IMR-90 (cell line): ENCODE measurements around the gene AFG1L. TPM values are rescaled to one million over a fixed set of nuclear protein-coding genes. Genes with fewer than 3 reads are reported as not detected.

Experiments
- ATAC-seq: fragments of 200-7000 bp; cut with Tn5 transposase; 2 replicates; pipeline ENCODE4 v1.9.1; 2020; ENCODE audit warnings: low read depth, mild to moderate bottlenecking, moderate library complexity
- BruUV-seq: library from RNA; stranded (reverse); fragments of 400-500 nt; replicated peaks from 2 replicates; lab custom pipeline; 2021; lab: Mats Ljungman, UMichigan
- CTCF ChIA-PET: fragments of 300-600 bp; formaldehyde crosslinking; extraction: SDS; loops from one replicate; lab custom pipeline; 2021; ENCODE audit warnings: antibody characterized with exemption; lab: Yijun Ruan, JAX
- POLR2A ChIA-PET: fragments of 300-600 bp; sonication (Branson Sonifier 250); formaldehyde crosslinking; loops from one replicate; lab custom pipeline; 2022; ENCODE audit warnings: antibody characterized with exemption; ENCODE audit not compliant: unreplicated experiment; lab: Charles Lee
- DNase-seq: peaks from one replicate; pipeline ENCODE4 v3.0.0; 2013
- H2AFZ ChIP-seq: replicated peaks from 2 replicates; pipeline ENCODE3; 2013; ENCODE audit warnings: low read length, mild to moderate bottlenecking; ENCODE audit not compliant: poor library complexity
- H2AK5ac ChIP-seq: 2 replicates; pipeline ENCODE4 v1.6.1; 2013; ENCODE audit warnings: low read depth, low read length, inconsistent platforms
- H2AK9ac ChIP-seq: replicated peaks from 2 replicates; pipeline ENCODE3; 2013; ENCODE audit warnings: mild to moderate bottlenecking, low read depth, low read length, moderate library complexity; ENCODE audit not compliant: poor library complexity
- H2BK120ac ChIP-seq: 2 replicates; pipeline ENCODE4 v1.6.1; 2013; ENCODE audit warnings: low read depth, low read length, inconsistent platforms
- H2BK15ac ChIP-seq: 3 replicates; pipeline ENCODE4 v1.6.1; 2013; ENCODE audit warnings: low read depth, low read length, inconsistent platforms
- H2BK20ac ChIP-seq: 2 replicates; pipeline ENCODE4 v1.6.1; 2013; ENCODE audit warnings: low read depth, mild to moderate bottlenecking, inconsistent platforms, low read length, moderate library complexity
- H2BK5ac ChIP-seq: 2 replicates; pipeline ENCODE4 v1.6.1; 2013; ENCODE audit warnings: mild to moderate bottlenecking, low read depth, low read length, inconsistent platforms; ENCODE audit not compliant: poor library complexity, severe bottlenecking
- H3K14ac ChIP-seq: replicated peaks from 2 replicates; pipeline ENCODE4 v1.6.1; 2013; ENCODE audit warnings: low read depth, low read length, inconsistent platforms
- H3K18ac ChIP-seq: 2 replicates; pipeline ENCODE4 v1.6.1; 2013; ENCODE audit warnings: low read depth, low read length, control low read depth
- H3K23ac ChIP-seq: 2 replicates; pipeline ENCODE4 v1.6.1; 2013; ENCODE audit warnings: low read depth, low read length, inconsistent platforms
- H3K27ac ChIP-seq: 2 replicates; pipeline ENCODE4 v1.5.1; 2013; ENCODE audit warnings: mild to moderate bottlenecking, control low read depth, low read length; ENCODE audit not compliant: insufficient read depth
- H3K27me3 ChIP-seq: 2 replicates; pipeline ENCODE4 v1.6.1; 2013; ENCODE audit warnings: low read length; ENCODE audit not compliant: control insufficient read depth, insufficient read depth
- H3K36me3 ChIP-seq: 2 replicates; pipeline ENCODE4 v1.6.1; 2013; ENCODE audit warnings: low read length, mixed read lengths; ENCODE audit not compliant: control insufficient read depth, insufficient read depth
- H3K4ac ChIP-seq: 2 replicates; pipeline ENCODE4 v1.6.1; 2013; ENCODE audit warnings: low read depth, low read length, inconsistent platforms
- H3K4me1 ChIP-seq: 2 replicates; pipeline ENCODE4 v1.6.1; 2013; ENCODE audit warnings: low read length, mixed read lengths; ENCODE audit not compliant: control insufficient read depth, insufficient read depth
- H3K4me2 ChIP-seq: 2 replicates; pipeline ENCODE4 v1.6.1; 2013; ENCODE audit warnings: low read depth, mild to moderate bottlenecking, control low read depth, low read length, moderate library complexity
- H3K4me3 ChIP-seq: 2 replicates; pipeline ENCODE4 v1.5.1; 2013; ENCODE audit warnings: low read depth, mild to moderate bottlenecking, control low read depth, low read length, moderate library complexity; ENCODE audit not compliant: insufficient read depth
- H3K56ac ChIP-seq: 2 replicates; pipeline ENCODE4 v1.6.1; 2013; ENCODE audit warnings: low read length, inconsistent platforms; ENCODE audit not compliant: insufficient read depth; ENCODE audit errors: extremely low read depth
- H3K79me1 ChIP-seq, 2 experiments: 2 replicates each; pipeline ENCODE4 v1.6.1; 2013; ENCODE audit warnings: low read length in 2 of 2, inconsistent platforms in 1 of 2, low read depth in 1 of 2
- H3K9ac ChIP-seq: 2 replicates; pipeline ENCODE4 v1.6.1; 2013; ENCODE audit warnings: low read depth, low read length, control low read depth
- H3K9me1 ChIP-seq: 2 replicates; pipeline ENCODE4 v1.6.1; 2013; ENCODE audit warnings: low read length, inconsistent platforms; ENCODE audit not compliant: insufficient read depth
- H3K9me3 ChIP-seq: 2 replicates; pipeline ENCODE4 v1.6.1; 2013; ENCODE audit warnings: low read length; ENCODE audit not compliant: control insufficient read depth, insufficient read depth
- H4K20me1 ChIP-seq: 2 replicates; pipeline ENCODE4 v1.6.1; 2013; ENCODE audit warnings: low read length, inconsistent platforms; ENCODE audit not compliant: insufficient read depth
- H4K5ac ChIP-seq: 2 replicates; pipeline ENCODE4 v1.6.1; 2013; ENCODE audit warnings: mild to moderate bottlenecking, low read depth, low read length, control low read depth
- H4K8ac ChIP-seq, 2 experiments: 2 replicates each; pipeline ENCODE4 v1.6.1; 2013; ENCODE audit warnings: low read depth in 2 of 2, low read length in 2 of 2, control low read depth in 1 of 2, inconsistent platforms in 1 of 2
- H4K91ac ChIP-seq: 2 replicates; pipeline ENCODE4 v1.6.1; 2013; ENCODE audit warnings: low read depth, low read length, inconsistent platforms; ENCODE audit not compliant: insufficient read depth
- BHLHE40 ChIP-seq: fragments of 150-350 bp; IDR thresholded peaks from 2 replicates; pipeline ENCODE4 v1.6.1; 2016; ENCODE audit warnings: mild to moderate bottlenecking, low read depth, low read length
- CEBPB ChIP-seq: IDR thresholded peaks from 2 replicates; pipeline ENCODE4 v1.6.1; 2012; ENCODE audit warnings: low read depth, low read length, improper control_type of control experiment
- CTCF ChIP-seq: conservative IDR thresholded peaks from 2 replicates; pipeline ENCODE4 v1.5.1; 2012; ENCODE audit warnings: mild to moderate bottlenecking, low read depth, low read length, improper control_type of control experiment
- FOS ChIP-seq: fragments of 150-350 bp; IDR thresholded peaks from 2 replicates; pipeline ENCODE4 v1.6.1; 2016; ENCODE audit warnings: low read depth, low read length
- MAZ ChIP-seq: IDR thresholded peaks from 2 replicates; pipeline ENCODE4 v1.6.1; 2012; ENCODE audit warnings: low read depth, mild to moderate bottlenecking, low read length, improper control_type of control experiment, moderate library complexity, borderline replicate concordance
- MXI1 ChIP-seq: IDR thresholded peaks from 2 replicates; pipeline ENCODE4 v1.6.1; 2012; ENCODE audit warnings: low read depth, mild to moderate bottlenecking, low read length, moderate library complexity, borderline replicate concordance
- POLR2A ChIP-seq: IDR thresholded peaks from 2 replicates; pipeline ENCODE4 v1.6.1; 2012; ENCODE audit warnings: mild to moderate bottlenecking, low read depth, low read length
- RAD21 ChIP-seq: IDR thresholded peaks from 2 replicates; pipeline ENCODE4 v1.6.1; 2012; ENCODE audit warnings: low read length, improper control_type of control experiment
- RFX5 ChIP-seq: IDR thresholded peaks from 2 replicates; pipeline ENCODE4 v1.8.0; 2012; ENCODE audit warnings: low read depth, mild to moderate bottlenecking, low read length, moderate library complexity
- SMC3 ChIP-seq: fragments of 150-350 bp; IDR thresholded peaks from 2 replicates; pipeline ENCODE4 v1.6.1; 2016; ENCODE audit warnings: low read depth, mild to moderate bottlenecking, antibody characterized with exemption, low read length, moderate library complexity
- WGBS, 2 experiments: methylation state at CpG; one replicate each; pipeline versions ENCODE4 v1.1.5 to v1.1.7; 2013; ENCODE audit warnings: missing lambda C conversion rate in 2 of 2; ENCODE audit not compliant: insufficient read length in 1 of 2; ENCODE audit errors: extremely low coverage in 2 of 2; 5-methylcytosine and 5-hydroxymethylcytosine counted together
- dilution Hi-C: fragments of 300-500 bp; cut with HindIII; formaldehyde crosslinking; loops from one replicate; pipeline ENCODE4 v1.14.3; 2018; ENCODE audit warnings: low sequenced_read_pairs; ENCODE audit not compliant: unreplicated experiment
- in situ Hi-C: fragments of 300-500 bp; cut with MboI; formaldehyde crosslinking; loops from 3 replicates; pipeline ENCODE4 v1.14.3; 2019; ENCODE audit warnings: low sequenced_read_pairs, inconsistent platforms, mixed read lengths
- intact Hi-C: fragments of 100-400 bp; cut with micrococcal nuclease; formaldehyde crosslinking; loops from 2 replicates; pipeline ENCODE4 v1.10.0; 2022
- polyA plus RNA-seq, 3 experiments: library from polyadenylated mRNA; depleted of rRNA; stranded (reverse); fragments of >200 nt; gene quantifications; 2 replicates each; pipeline ENCODE4 v1.2.3, GENCODE V29; 2012; ENCODE audit warnings: low replicate concordance in 1 of 3
- total RNA-seq: library from RNA; depleted of rRNA; stranded (reverse); fragments of >200 nt; gene quantifications from 2 replicates; pipeline ENCODE4 v1.2.3, GENCODE V29; 2012

Gene AFG1L
- total and polyA plus RNA-seq, 2 of the 4 experiments (the other 2 are of a cell fraction), result 1.0 to 2.0 TPM

GRCh38 chr6:108570517-108570916, 275.7 kb downstream of the AFG1L start:
- Histone ChIP-seq H3K27me3 (no peaks in the 10 kb centered on the region), H3K9ac (no peak overlapping the region), H3K4me1 (peaks cover 12% of the 10 kb centered on the region), H3K4ac (no peak overlapping the region), H2BK20ac (no peak overlapping the region), H3K4me3 (no peak overlapping the region), H2AK9ac (no peak overlapping the region), H2BK120ac (no peak overlapping the region), H3K36me3 (peaks cover 32% of the 10 kb centered on the region), H3K9me3 (no peaks in the 10 kb centered on the region), H3K18ac (no peak overlapping the region), H3K27ac (no peak overlapping the region), H3K23ac (no peak overlapping the region), H3K14ac (no peak overlapping the region), H4K20me1 (peaks cover 62% of the 10 kb centered on the region), H2BK5ac (no peak overlapping the region), H4K5ac (no peak overlapping the region), H3K4me2 (no peak overlapping the region), H3K9me1 (peaks cover 24% of the 10 kb centered on the region), H3K56ac (no peak overlapping the region), H2AFZ (no peak overlapping the region), H4K8ac (no peak overlapping the region), H3K79me1 (peaks cover 26 to 78% of the 10 kb centered on the region in 2 experiments), H4K91ac (no peak overlapping the region), H2BK15ac (no peak overlapping the region), H2AK5ac (no peak overlapping the region)
- ATAC-seq (no peak), DNase-seq (peak; percentile 32)
- TF ChIP-seq MAZ (no peak), RFX5 (no peak), RAD21 (peak; percentile 26; the same call in 1 of the 2 replicates), POLR2A (no peak), SMC3 (peak; percentile 33; the same call in 1 of the 2 replicates), CTCF (peak; percentile 24; the same call in 1 of the 2 replicates), CEBPB (no peak), FOS (no peak), MXI1 (no peak), BHLHE40 (no peak)
- ChIA-PET POLR2A (no interaction called here), CTCF (interaction anchor here (0.7 kb wide), 2 partner anchors 336 to 1771 kb away, joined by 3 read pairs; no protein-coding TSS in a partner anchor)
- dilution Hi-C loops, result no loop called here
- intact Hi-C loops, result no loop called here
- in situ Hi-C loops, result no loop called here
- WGBS, 2 experiments, result no CpG with 5 or more reads among the region's 1 CpG
- BruUV-seq, result no TSS peak
